ENCODE data around the gene SLC49A4.

SLC49A4 gene

GRCh38 chr3:122784436-122784835, 10.4 kb upstream of the SLC49A4 start:
- Histone ChIP-seq H3K36me3 (no peaks in the 10 kb centered on the region), H3K4me1 (no peaks in the 10 kb centered on the region), H3K9me3 (no peaks in the 10 kb centered on the region), H3K4me3 (ENCODE audit: low read depth, low read length) (no peak overlapping the region), H3K27me3 (no peaks in the 10 kb centered on the region)
- no peak for DNase-seq
- TF ChIP-seq, protein P1, sequence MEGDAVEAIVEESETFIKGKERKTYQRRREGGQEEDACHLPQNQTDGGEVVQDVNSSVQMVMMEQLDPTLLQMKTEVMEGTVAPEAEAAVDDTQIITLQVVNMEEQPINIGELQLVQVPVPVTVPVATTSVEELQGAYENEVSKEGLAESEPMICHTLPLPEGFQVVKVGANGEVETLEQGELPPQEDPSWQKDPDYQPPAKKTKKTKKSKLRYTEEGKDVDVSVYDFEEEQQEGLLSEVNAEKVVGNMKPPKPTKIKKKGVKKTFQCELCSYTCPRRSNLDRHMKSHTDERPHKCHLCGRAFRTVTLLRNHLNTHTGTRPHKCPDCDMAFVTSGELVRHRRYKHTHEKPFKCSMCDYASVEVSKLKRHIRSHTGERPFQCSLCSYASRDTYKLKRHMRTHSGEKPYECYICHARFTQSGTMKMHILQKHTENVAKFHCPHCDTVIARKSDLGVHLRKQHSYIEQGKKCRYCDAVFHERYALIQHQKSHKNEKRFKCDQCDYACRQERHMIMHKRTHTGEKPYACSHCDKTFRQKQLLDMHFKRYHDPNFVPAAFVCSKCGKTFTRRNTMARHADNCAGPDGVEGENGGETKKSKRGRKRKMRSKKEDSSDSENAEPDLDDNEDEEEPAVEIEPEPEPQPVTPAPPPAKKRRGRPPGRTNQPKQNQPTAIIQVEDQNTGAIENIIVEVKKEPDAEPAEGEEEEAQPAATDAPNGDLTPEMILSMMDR (IDR thresholded peaks at IDR 0.05; ENCODE audit: low read depth, low read length): no peak

DNA sequence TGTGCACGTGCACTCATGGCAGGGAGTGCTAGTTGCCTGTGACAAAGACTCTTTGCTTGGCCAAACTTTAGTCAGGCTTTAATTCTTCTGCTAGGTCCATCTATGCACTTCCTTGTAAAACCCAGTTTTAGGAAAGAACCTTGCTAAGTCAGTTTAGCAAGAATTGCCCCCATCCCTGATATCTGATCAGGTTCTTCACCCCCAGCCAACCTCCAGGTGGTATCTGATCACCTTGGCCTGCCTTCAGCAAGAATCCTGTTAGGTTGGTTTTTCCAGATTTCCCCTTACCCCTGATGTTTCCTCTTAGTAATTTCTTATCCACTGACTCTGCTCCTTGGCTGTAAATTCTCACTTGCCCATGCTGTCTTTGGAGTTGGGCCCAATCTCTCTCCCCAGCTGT, 9.6 kb upstream of the SLC49A4 start:
- Histone ChIP-seq H3K4me3 (ENCODE audit: low read depth, low read length) (no peak overlapping the region), H3K27me3 (no peaks in the 10 kb centered on the region), H3K4me1 (no peaks in the 10 kb centered on the region), H3K36me3 (no peaks in the 10 kb centered on the region), H3K9me3 (no peaks in the 10 kb centered on the region)
- DNase-seq: no peak
- TF ChIP-seq, protein P1 (IDR thresholded peaks at IDR 0.05; ENCODE audit: low read depth, low read length): no peak

DNA sequence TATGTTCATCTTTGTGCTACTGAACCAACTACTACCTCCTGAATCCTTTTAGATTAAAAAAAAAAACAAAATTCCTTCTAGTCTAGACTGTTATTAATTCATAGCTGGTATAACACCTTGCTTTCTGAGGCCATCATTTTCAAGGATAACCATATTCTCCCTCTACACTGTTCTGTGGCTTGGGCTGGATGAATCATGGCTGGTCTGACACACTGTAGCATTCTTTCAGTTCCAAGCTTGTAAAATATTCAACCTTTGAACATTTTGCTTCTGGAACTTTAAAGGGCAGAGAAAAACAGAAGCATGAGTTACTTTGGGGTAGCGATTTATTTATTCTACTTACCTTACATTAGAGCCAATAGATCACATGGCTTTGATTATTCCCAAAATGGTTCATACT, 8.8 kb upstream of the SLC49A4 start:
- Histone ChIP-seq H3K4me3 (ENCODE audit: low read depth, low read length) (no peak overlapping the region), H3K27me3 (no peaks in the 10 kb centered on the region), H3K4me1 (no peaks in the 10 kb centered on the region), H3K36me3 (no peaks in the 10 kb centered on the region), H3K9me3 (no peaks in the 10 kb centered on the region)
- no peak for DNase-seq
- TF ChIP-seq, protein P1 (IDR thresholded peaks at IDR 0.05; ENCODE audit: low read depth, low read length): no peak

DNA sequence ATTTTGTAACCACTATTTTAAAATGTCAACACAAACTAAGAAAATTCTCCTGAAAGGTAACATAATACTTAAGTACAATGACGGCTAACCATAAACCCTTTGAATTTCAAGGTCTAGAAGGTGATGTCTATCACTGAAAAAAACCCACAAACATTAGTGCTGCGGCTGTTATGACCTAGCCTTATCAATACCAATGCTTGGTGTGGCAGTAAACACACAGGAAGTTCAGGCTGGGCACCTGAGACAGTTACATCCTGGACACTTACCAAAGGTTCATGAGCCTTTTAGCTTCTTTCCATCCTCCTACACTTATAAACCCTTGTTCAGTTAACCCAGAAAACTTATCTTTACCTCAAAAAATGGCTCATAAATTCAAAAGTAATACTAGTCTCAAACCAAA, 7.0 kb upstream of the SLC49A4 start:
- DNase-seq: no peak
- Histone ChIP-seq H3K27me3 (no peaks in the 10 kb centered on the region), H3K4me1 (no peaks in the 10 kb centered on the region), H3K9me3 (no peaks in the 10 kb centered on the region), H3K4me3 (ENCODE audit: low read depth, low read length) (no peak overlapping the region), H3K36me3 (no peaks in the 10 kb centered on the region)
- TF ChIP-seq, protein P1 (IDR thresholded peaks at IDR 0.05; ENCODE audit: low read depth, low read length): no peak

- no peaks in the 10 kb centered on the region for H3K9me3 ChIP-seq
- TF ChIP-seq, protein P1 (IDR thresholded peaks at IDR 0.05; ENCODE audit: low read depth, low read length): no peak
- no peaks in the 10 kb centered on the region for H3K27me3 ChIP-seq
- H3K4me1 ChIP-seq: no peaks in the 10 kb centered on the region
- H3K4me3 ChIP-seq (ENCODE audit: low read depth, low read length): no peak overlapping the region
- H3K36me3 ChIP-seq: no peaks in the 10 kb centered on the region
- DNase-seq: no peak
Measured at GRCh38 chr3:122789585-122790273, 5.1 kb upstream of the SLC49A4 start.

- no peaks in the 10 kb centered on the region for H3K27me3 ChIP-seq
- TF ChIP-seq, protein P1 (IDR thresholded peaks at IDR 0.05; ENCODE audit: low read depth, low read length): no peak
- no peaks in the 10 kb centered on the region for H3K36me3 ChIP-seq
- H3K4me3 ChIP-seq (ENCODE audit: low read depth, low read length): peak within 1 kb of the TSS; percentile 69
- no peaks in the 10 kb centered on the region for H3K9me3 ChIP-seq
- no peaks in the 10 kb centered on the region; the same call in 1 of the 2 replicates for H3K4me1 ChIP-seq
- peak; percentile 93 for DNase-seq
Measured at GRCh38 chr3:122793568-122794416, 1.1 kb upstream of the SLC49A4 start, which contains the start of gene HSPBAP1. HSPBAP1 (minus strand) TSS chr3:122793831; CDS start chr3:122793680, 151 bp downstream.

Data from BE2C (cell line).